ENCODE results near the gene TSPAN15.

TSPAN15 gene

DNA sequence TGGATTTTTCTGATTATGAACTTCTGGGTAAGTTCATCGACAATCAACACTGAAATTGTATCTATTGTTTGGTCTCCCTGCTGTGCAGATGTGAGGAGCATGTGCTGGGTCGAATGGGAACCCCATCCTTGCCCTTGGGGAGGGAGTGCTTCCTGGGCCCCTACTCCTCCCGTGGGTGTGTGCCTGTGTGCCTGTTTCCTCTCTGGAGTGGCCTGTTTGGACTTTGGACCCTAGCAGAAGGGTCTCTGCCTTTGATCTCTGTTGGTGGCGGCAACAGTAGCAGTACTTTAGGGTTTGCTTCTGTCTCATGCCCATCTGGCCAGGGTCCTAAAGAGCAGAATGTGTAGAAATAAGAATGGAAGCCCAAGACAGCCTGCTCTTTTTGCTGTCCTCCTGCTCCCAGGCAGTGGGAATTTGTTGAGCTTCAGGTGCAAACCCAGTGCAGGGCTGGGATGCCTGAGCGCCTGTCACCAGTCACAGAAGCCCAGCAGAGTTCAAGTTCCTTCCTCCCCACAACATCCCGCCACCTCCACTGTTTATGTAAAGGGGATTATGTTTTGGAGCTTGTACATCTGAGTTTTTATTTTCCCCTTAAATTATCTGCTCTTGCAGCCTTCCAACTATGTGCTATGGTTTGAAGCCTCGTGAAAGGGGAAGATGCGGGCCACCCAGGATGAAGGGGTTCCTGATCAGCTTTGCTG, 33.1 kb upstream of the TSPAN15 start:
- DNase-seq, result no peak

DNA sequence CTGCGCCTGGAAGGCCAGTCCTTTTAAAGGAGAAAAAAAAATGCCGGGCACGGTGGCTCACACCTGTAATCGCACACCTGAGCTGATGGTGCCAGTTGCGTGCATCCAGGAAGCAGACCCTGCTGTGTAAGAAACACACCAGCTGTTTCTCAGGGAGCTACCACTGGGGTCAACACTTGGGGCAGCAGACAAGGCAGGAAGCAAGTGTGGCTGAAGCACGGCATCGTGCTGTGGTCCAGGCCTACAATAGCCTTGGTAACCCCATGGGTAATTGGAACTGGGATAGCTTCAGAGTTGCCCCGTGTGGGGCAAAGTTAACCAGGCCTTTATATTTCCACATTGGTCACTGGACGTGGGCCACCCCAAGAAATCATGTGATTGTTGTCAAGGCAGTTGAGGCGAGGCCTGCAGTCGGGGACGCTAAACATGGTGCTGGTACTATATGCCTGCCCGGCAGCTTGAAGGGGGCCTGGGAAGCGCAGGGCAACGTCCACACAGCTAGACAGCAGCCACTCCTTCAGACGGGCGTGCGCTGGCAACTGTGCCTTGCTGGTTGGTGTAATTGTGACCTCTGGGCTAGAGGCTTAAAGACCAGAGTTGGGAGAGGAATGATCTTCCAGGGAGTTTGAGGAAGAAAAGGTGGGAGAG, 32.0 kb upstream of the TSPAN15 start:
- DNase-seq, result no peak

DNA sequence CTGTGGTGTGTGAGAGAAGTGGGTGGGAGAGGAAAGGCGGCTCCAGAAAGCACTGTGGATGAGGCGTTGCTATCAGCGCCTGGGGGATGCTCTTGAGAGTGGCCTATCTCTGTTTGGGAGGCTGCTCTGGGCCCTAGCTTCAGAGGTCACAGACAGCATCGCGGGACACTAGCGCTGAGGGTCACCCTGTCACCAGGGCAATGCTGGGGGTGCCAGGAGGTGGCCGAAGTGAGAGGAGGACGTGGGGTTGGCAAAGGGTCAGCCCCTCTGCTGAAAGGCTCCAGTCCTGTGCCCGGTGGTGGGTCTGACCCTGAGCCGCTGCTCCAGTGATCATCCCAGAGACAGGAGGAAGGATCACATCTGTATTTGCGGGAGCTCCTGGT, 31.5 kb upstream of the TSPAN15 start:
- no peak for DNase-seq

DNA sequence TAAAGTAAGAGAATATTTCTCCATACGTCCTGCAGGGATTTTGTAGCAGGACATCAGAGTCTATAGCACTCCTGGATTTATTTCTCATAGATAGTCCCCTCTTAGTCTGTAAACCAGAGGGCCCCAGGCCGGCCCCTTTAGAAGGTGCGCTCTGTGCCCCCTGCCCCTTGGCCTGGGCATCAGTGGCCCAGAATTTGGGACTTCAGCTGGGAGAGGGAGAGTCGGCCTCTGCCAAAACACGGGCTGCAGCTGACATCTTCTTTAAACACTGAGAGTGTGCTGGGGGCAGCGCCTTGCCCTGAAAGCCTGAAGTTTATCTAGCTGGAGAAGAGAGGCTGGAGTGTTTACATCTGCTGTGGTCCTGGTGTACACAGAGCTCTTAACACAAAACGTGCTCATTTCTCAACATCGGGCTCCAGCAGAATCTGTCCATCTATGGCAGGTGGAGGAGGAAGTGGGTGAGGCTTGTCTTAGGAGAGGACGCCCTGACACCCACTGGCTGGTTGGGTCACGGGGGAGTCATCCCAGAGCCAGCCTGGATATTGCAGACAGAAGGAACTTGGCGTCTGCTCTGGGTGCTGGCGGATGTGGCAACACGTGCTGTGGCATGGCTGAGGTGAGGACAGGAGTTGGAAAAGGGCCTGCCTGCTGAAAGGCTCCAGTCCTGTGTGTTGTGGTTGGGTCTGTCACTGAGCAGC, 29.5 kb upstream of the TSPAN15 start:
- DNase-seq, result peak; percentile 70

DNA sequence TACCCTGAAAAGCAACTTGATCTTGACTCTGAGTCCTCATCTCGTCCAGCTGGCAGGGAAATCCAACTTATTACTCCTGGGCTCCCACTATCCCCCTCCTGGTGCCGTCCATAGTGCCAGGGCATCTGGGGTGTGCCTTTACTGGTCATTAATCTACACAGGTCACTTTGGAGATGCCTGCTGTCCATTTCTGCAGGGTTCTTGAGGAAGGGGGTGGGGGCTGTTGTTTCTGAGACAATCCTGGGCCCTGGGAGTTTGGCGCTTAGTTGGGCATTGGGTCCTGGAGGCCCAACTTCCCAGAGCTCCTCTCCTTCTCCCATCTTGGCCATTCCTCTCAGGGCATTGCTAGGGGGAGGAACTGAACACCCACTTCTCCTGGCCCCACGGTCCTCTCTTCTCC, 28.6 kb upstream of the TSPAN15 start:
- DNase-seq, result no peak

DNA sequence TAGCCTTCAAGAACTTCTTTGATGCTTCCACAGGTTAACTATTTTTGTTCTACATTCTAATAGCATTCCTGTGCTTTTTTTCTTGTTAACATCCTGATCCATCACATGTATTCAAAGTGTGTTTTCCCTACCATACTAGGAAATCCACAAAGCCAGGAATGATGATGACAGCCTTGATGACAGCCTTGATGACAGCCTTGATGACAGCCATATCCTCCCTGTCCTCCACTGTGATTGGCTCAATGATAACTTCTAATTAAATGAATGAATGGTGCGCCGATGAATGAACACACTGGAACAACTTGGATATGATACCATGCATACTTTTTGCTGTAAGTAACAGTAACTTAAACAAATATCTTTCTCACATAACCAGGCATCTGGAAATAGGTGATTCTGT, 26.2 kb upstream of the TSPAN15 start:
- no peak for DNase-seq

DNA sequence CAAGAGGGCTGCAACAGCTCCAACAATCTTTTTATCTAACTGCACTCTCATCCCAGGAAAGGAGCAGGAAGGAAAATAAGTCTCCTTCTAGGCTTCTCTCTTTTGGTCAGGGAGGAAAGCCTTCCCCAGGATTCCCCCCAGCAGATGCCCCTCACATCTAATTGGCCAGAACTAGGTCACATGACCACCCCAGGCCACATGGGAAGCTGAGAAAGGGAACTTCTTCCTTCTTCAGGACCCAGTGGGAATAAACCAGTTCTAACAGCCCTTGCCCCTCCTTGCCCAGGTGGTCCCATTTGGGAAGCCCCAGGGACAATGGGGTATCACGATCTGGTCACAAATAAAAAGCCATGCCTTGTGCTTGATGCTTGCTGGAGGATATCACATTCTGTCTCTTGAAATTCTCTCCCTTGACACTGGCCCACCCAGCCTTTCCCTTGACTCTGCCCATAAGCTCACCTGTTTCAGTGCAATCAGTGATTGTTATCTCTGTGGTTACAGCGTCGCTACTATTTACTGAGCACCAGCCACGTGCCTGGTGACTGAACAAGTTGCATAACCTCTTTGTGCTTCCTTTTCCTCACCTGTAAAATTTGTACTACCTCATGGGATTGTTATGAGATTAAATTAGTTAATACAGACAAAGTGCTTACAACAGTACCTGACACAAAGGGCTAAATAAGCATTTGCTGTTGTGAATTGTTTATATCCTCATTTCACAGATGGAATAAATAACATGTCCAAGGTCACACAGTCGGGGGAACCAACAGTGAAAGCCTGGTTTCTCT, 25.6 kb upstream of the TSPAN15 start:
- DNase-seq, result no peak

DNA sequence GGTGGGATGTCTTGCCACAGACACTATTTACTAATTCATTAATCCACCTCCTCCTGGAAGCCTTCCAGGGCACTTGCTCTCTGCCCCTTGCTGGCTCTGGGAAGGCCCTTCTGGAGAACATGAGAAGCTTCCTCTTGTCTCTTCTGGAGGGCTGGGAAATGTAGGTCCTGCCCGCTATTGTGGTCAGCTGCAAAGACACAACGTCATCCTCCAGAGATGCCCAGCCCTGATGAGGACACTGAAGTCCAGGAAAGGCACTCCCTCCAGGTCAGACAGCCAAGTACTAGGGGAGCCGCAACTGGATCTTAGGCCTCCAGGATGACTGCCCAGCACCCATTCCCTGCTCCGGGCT, 24.9 kb upstream of the TSPAN15 start:
- no peak for DNase-seq

DNA sequence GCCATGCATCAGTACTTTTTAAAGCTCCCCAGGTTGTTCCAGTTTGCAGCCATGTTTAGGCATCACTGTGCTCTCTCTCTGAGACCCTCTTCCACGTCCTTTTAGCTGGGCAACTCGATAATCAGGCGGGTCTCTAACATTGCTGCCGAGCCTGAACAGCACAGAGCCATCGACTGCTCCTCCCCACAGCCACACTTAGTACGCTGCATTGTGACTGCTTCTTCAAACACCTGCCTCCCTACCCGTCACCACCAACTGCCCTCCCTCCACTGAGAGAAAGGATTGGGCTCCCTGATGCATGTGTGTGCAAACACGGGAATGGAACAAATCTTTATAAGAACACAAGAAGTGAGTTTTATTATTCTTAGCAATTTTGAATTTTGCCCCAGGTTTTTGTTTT, 23.1 kb upstream of the TSPAN15 start:
- DNase-seq, result no peak

DNA sequence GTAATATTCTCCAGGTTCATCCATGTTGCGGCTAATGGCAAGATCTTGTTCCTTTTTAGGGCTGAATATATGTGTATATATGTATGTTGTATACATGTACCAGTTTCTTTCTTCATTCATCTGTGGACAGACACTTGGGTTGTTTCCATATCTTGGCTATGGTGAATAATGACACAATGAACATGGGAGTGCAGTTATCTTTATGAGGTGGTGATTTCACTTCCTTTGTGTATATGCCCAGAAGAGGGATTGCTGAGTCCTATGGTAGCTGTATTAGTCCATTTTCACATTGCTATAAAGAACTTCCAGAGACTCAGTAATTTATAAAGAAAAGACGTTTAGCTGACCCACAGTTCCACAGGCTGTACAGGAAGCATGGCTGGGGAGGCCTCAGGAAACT, 17.1 kb upstream of the TSPAN15 start:
- no peak for DNase-seq

DNA sequence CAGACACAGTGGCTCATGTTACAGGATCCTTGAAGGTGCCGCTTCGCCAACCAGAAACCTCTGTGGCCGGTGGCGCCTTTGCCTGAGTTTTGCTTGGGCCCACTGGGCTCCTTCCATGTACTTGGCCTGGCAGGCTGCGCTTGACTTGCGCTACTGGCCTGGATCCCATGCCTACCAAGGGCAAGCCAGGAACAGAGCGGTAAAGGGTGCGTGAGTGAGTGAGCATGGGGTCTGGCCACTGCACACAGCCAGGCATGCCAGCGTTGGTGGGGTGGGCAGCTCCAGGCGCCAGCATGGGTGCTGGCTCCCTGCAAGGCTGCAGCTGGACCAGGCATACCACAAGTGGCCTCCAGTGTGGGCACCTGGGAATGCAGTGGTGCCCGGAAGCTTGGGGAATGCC, 16.3 kb upstream of the TSPAN15 start:
- no peak for DNase-seq

DNA sequence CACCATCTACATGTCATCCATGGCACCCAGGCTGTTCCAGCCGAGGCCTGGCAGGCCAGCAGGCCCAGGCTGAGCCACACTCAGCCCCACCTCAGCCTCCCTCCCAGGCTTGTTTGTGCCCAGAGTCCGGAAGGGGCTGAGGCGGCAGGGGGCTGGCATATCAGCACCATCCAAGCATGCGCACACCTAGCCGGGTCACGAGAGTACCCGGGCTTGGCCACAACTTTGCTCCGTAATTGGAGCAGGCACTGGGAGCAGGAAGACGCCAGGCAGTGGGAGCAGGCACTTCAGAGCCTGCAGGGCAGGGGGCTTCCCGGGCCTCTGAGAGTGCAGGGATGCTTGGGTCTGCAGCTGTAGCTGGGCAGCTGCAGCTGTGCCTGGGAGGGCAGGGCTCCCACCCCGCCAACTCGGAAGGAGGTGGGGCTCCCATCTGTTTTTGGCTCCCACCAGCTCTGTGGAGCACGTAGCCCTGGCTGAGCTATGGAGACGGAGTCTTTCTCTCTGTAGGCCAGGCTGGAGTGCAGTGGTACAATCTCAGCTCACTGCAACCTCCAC, 15.2 kb upstream of the TSPAN15 start:
- DNase-seq, result no peak

DNA sequence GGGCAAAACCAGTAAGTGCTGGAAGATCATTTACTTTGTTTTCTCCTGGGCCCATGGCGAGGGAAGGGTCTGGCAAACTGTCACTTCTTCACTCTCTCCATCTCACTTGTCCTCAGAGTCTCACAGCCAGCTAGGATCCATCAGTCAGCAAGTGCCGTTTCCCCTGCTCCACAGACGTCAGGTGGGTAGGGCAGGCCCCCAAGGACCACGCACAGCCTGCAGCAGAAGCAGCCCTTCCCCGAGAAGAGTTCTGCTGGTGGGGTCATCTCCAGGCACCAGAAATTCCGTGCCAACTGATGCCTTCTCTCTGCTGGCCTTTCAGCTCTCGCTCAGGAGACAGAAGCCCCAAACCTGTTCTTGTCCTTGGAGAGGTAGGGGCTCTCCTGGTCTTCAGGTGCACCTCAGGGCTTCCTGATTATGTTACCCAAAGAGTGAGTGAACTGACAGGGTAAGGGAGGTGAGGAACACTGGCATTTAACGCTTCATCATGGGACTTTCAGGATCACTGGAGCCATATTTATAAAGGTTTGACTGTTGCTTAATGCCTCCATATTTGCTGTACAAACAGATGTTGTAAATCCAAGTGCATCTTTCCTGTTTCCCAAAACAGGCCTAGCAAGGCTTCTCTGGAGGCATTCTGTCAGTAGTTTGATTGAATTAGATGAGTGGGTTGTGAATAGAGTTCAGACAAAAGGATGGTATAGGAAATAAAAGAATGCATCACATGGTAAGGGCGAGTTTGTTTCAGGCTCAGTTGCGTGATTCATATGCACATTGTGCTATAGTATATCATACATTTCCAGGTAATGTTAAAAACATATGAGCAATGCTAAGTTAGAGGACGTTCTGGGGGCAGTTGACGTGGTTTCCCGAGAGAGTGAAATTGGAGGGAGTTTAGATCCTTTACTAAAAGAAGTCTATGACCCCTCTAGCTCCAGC, 13.7 kb upstream of the TSPAN15 start:
- DNase-seq, result no peak

DNA sequence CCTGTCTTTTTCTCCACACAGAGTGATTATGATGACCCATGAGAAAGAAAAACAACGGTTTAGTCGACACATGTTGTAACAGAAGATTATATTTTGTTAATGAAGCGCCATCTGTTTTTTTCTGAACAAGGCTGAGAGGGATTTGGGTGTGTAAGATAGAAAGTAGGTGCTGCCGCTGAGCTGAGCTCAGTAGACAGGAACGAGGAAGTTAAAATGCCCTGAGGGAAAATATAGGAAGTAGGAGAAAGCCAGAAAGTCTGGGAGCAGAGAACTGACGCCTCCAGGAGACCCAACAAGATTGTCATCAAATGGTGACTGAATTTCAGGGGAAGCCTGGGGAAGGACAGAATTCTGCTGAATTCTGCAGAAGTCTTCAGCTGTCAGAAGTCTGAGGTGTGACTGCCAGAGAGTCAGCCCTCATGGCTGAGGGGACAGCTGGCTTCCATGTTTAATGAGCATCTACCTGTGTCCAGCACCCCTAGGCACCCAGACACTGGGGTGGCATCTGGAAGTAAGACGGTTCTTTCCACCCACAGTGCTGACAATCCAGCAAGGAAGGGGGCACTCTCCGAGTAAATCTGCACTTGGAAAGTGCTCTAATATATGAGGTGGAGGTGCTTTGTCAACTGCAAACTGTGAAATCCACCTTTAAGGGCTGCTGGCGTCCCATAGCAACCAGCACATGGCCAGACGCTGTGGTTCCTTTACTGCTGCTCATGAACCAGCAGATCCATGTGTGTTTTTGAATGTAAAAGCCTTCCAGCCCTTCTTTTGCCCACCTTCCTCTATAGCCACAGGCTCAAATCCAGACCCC, 12.5 kb upstream of the TSPAN15 start:
- no peak for DNase-seq

DNA sequence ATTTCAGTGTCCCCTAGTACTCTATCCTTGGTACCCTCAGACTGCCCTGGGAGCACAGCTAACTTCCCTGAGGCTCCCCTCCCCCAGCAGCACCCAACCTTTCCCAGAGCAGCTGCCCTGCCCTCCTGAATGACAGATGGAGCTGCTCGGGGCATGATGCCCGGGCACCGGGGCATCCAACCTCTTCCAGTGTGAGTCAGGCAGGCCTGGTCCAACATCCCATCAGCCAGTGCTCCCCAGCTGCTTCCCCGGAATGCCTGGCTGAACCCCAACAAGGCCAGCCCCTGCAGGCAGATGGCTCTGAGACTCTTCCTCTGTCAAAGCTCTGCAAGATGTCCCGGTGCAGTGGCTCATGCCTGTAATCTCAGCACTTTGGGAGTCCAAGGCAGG, 11.9 kb upstream of the TSPAN15 start:
- no peak for DNase-seq

DNA sequence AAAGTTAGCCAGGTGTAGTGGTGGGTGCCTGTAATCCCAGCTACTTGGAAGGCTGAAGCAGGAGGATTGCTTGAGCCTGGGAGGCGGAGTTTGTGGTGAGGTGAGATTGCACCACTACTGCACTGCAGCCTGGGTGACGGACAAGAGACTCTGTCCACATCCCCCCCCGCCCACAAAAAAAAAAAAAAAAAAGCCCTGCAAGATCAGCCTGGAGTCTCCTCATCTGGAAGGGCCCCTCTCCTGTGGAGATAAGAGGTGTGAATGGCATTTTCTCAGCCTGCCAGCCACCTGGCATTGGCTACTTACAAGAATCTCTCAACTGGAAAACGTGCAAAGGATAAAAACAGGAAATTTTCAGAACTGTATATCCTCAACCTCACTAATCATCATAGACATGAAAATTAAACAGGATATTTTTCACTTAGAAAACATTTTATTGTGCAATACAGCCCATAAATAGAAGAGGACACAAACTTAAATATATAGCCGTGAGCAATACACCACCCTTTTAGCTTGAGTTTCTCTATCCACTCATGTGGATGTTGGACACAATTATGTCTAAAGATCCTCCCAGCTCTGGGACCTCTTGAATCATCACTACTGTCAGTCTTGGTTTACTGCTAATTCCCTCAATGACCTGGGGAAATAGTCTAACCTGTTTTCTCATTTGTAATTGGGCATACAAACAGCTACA, 11.3 kb upstream of the TSPAN15 start:
- DNase-seq, result peak; percentile 67

DNA sequence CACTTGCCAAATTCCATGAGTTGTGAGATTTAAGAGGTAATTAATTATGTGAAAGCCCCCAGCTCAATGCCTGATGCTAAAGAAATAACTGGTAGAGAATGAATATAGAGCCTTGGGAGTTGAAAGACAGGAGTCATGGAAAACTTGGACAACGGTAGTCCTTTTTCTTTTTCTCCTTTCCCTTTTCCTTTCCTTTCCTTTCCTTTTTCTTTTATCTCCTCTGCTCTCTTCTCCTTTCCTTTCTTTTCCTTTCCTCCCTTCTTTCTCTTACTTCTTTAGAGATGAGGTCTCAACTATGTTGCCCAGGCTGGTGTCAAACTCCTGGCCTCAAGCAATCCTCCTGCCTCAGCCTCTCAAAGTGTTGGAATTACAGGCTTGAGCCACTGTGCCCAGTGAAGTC, 7.9 kb upstream of the TSPAN15 start:
- no peak for DNase-seq

DNA sequence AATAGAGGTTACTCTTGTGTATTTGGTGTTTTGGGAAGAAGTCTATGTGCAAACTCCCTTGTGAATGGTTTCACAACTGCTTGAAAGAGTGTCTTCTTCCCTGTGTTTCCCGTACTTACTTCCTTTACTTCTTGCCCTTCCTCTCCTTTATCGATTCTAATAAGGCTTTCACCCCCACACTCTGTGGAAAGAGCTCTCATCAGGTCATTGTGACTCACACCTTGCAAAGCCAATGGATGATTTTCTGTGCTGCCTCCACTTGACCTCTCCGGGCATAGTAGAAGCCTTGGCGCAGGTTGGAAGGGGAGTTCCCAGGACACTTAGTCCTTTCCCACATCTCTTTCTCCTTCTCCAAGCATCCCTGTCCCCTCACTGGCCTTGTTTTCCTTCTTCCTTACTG, 6.2 kb upstream of the TSPAN15 start:
- DNase-seq, result no peak

DNA sequence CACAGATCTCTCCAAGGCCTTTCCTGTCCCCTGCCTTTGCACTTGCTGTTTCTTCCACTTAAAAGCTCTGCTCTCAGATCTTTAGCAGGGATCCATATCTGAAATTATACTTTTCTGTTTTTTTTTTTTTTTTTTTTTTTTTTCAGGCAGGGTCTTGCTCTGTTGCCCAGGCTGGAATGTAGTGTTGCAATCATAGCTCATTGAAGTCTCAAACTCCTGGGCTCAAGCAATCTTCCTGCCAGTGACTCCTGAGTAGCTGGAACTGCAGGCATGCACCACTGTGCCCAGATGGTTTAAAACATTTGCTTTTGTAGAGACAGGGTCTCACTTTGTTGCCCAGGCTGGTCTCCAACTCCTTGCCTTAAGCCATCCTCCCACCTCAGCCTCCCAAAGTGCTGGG, 5.0 kb upstream of the TSPAN15 start:
- no peak for DNase-seq

DNA sequence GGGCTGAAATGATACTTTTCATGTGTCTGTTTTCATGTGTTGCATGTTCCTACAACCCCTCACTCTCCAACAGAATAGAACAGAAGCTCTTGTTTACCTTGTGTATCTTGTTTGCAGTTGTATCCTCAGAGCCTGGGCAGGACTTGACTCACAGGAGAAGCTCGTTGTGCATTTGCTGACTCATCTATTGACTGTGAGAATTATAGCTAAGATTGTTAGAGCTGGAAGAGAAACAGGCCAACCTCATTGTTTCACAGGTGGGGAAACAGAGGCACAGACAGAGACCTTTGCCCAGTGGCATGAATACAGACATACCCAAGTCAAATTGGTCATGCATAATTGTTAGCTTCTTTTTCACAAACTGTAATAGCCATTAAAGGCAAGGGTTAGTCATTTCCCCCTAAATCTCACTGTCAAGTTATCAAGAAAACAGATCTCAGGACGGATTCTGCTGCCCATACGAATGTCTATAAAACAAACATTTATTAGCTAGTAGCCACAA, 4.6 kb upstream of the TSPAN15 start:
- DNase-seq, result no peak

DNA sequence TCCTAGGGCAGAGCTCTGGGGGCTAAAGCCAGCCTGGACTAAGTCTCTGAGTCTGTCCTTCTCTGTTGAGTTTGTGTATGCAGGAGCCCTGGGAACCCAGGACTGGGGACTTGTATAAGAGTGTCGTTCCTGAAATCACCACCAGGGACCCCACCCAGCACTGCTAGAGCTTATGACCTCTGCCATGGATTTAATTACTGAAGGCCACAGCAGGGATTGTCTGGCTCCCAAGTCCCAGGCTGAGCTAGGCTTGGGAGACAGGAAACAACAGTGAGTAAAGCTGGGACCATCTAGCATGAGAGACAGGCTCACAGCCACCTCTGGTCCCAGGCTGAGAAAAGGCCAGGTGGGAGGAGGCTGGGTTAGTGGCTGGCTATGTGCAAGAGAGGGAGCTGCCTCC, 1.4 kb upstream of the TSPAN15 start:
- no peak for DNase-seq

Measured in GF-D8 (cell line).